ENCODE measurements around the gene CYBC1. TPM values are rescaled to one million over a fixed set of nuclear protein-coding genes. Genes with fewer than 3 reads are reported as not detected.

The CYBC1 gene
- total and polyA plus RNA-seq, 9 of the 15 experiments (the other 6 are each of a cell fraction or from before 2014, with no cell fraction given), result 1.3 to 71.8 (median 49.9) TPM

- no peak for TF ChIP-seq SFPQ (IDR thresholded peaks at IDR 0.05; ENCODE audit: low read depth, low read length)
- TF ChIP-seq ZFP36 (IDR thresholded peaks at IDR 0.05; ENCODE audit: low read depth, low read length, partially characterized antibody), result peak; percentile 12
- peak; percentile 83 for TF ChIP-seq SP1 (CRISPR knock-in tag; IDR thresholded peaks at IDR 0.05)
- no peak for TF ChIP-seq POLR2AphosphoS2 (IDR thresholded peaks at IDR 0.05; ENCODE audit: low read length)
- no peak for TF ChIP-seq RFX5 (IDR thresholded peaks at IDR 0.05; ENCODE audit: low read depth, low read length)
- TF ChIP-seq ATF3 (IDR thresholded peaks at IDR 0.05), result peak; percentile 62; the same call in 1 of the 2 replicates
- TF ChIP-seq ATF3 (CRISPR knock-in tag; conservative IDR thresholded peaks at IDR 0.05), result no peak
- TF ChIP-seq CGGBP1 (CRISPR knock-in tag; IDR thresholded peaks at IDR 0.05), result no peak
- TF ChIP-seq PHTF2 (CRISPR knock-in tag; IDR thresholded peaks at IDR 0.05), result no peak
- no peak for TF ChIP-seq FOXP4 (CRISPR knock-in tag; IDR thresholded peaks at IDR 0.05; ENCODE audit: borderline replicate concordance)
- peak; percentile 82 to 98 for TF ChIP-seq TBL1XR1 (IDR thresholded peaks at IDR 0.05; ENCODE audit: low read length in 2 of 2)
- no peak for TF ChIP-seq ZNF280A (IDR thresholded peaks at IDR 0.05; ENCODE audit: low read depth, partially characterized antibody)
- no peak for TF ChIP-seq RBM17 (IDR thresholded peaks at IDR 0.05; ENCODE audit: borderline replicate concordance, low read depth, low read length)
- TF ChIP-seq ZNF717 (CRISPR knock-in tag; IDR thresholded peaks at IDR 0.05), result no peak
- no peak for TF ChIP-seq XRCC3 (IDR thresholded peaks at IDR 0.05)
- TF ChIP-seq CC2D1A (IDR thresholded peaks at IDR 0.05), result peak; percentile 96
- TF ChIP-seq ZNF184 (CRISPR knock-in tag; IDR thresholded peaks at IDR 0.05), result no peak
- peak; percentile 8; the same call in 1 of the 2 replicates for TF ChIP-seq BCL6 (CRISPR knock-in tag; IDR thresholded peaks at IDR 0.05)
- no peak for TF ChIP-seq ZNF212 (CRISPR knock-in tag; IDR thresholded peaks at IDR 0.05)
- no peak; the same call in 1 of the 2 replicates for TF ChIP-seq GATAD2B (IDR thresholded peaks at IDR 0.05; ENCODE audit: borderline replicate concordance)
Measured at GRCh38 chr17:82461827-82462524, 11.4 kb upstream of the CYBC1 start (continued).

All from K562 (cell line).